ENCODE data around the gene SLC25A26. TPM values are rescaled to one million over a fixed set of nuclear protein-coding genes. Genes with fewer than 3 reads are reported as not detected.
A peak's percentile ranks its signal among the peaks of the same experiment; 100 is the strongest.

SLC25A26 gene
- total RNA-seq, 1 donor from 2014 or later = 39.0 TPM

DNA sequence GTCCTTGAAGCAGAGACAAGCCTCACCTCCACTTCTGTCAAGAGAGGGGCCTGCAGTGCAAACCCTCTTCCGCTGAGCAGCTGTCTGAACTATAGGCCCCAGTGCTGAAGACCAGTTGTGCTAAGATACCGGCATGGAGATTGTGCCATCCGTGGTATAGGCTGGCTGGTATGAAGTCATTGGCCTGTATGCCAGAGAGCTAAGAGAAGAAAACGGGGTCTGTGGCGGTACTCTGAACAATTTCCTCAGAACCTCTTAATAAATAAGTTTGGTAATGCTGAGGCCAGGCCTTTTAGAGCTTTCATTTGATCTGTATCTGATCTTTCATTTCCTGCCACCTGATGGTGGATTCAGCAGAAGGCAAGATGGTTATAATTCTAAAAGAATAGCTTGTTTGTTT lies 157.0 kb downstream of the SLC25A26 start:
- peaks cover 8% of the 10 kb centered on the region for H3K36me3 ChIP-seq (ENCODE audit: control insufficient read depth, insufficient read depth, low read length)
- DNase-seq (ENCODE audit: low read depth) (no peak), FAIRE-seq (no peak)

DNA sequence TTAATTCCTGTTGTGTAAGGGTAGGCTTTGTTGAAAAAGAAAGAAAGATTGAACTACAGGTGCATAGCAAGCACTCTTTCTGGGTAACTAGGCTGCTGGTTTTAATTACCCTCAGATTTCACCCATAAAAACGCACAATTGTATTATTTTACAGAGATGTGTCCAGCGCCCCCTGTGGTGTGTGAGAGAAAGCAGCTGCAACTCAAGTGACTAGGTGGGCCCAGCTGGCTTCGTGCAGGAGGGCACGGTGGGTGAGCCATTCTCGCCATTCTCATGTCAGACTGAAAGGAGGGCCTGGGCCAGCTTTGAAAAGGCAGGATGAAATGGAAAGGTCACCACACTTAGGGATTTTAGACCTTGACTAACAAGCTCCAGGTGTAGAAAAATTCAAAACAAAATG lies 157.5 kb downstream of the SLC25A26 start:
- no peak for DNase-seq (ENCODE audit: low read depth)

More for the DNA sequence above, 157.0 kb downstream of the SLC25A26 start:
- Histone ChIP-seq H3K27me3 (ENCODE audit: control insufficient read depth, insufficient read depth, low read length) (no peaks in the 10 kb centered on the region), H3K4me3 (ENCODE audit: low read depth, low read length) (no peak overlapping the region)
- TF ChIP-seq, protein P1, sequence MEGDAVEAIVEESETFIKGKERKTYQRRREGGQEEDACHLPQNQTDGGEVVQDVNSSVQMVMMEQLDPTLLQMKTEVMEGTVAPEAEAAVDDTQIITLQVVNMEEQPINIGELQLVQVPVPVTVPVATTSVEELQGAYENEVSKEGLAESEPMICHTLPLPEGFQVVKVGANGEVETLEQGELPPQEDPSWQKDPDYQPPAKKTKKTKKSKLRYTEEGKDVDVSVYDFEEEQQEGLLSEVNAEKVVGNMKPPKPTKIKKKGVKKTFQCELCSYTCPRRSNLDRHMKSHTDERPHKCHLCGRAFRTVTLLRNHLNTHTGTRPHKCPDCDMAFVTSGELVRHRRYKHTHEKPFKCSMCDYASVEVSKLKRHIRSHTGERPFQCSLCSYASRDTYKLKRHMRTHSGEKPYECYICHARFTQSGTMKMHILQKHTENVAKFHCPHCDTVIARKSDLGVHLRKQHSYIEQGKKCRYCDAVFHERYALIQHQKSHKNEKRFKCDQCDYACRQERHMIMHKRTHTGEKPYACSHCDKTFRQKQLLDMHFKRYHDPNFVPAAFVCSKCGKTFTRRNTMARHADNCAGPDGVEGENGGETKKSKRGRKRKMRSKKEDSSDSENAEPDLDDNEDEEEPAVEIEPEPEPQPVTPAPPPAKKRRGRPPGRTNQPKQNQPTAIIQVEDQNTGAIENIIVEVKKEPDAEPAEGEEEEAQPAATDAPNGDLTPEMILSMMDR (IDR thresholded peaks at IDR 0.05; ENCODE audit: insufficient read depth, low read length, severe bottlenecking) = no peak

DNA sequence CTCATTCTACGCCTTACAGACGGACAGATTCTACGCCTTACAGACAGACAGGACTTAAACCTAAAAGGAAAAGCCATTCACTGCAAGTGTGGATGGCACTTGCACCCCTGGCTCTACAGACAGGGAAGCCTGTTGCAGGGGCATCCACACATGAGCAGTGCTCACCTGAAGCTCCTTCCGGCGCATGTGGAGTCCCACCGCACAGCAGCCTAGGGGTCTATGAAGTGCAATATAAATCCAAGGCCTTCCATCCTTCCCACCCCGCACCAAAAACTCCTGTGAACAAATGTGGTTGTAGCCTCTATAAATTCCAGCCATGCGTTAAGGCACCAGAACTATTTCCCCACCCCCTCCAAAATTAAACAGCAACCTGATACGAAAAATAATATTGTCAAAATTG lies 158.8 kb downstream of the SLC25A26 start:
- TF ChIP-seq, protein P1 (IDR thresholded peaks at IDR 0.05; ENCODE audit: insufficient read depth, low read length, severe bottlenecking) = no peak
- no peaks in the 10 kb centered on the region for H3K27me3 ChIP-seq (ENCODE audit: control insufficient read depth, insufficient read depth, low read length)
- no peak for FAIRE-seq
- H3K4me3 ChIP-seq (ENCODE audit: low read depth, low read length) = no peak overlapping the region
- DNase-seq (ENCODE audit: low read depth) = no peak
- H3K36me3 ChIP-seq (ENCODE audit: control insufficient read depth, insufficient read depth, low read length) = peaks cover 13% of the 10 kb centered on the region

More for the DNA sequence above, 157.5 kb downstream of the SLC25A26 start:
- TF ChIP-seq, protein P1 (IDR thresholded peaks at IDR 0.05; ENCODE audit: insufficient read depth, low read length, severe bottlenecking) = peak; percentile 62
- H3K4me3 ChIP-seq (ENCODE audit: low read depth, low read length) = no peak overlapping the region
- no peak for FAIRE-seq
- no peaks in the 10 kb centered on the region for H3K27me3 ChIP-seq (ENCODE audit: control insufficient read depth, insufficient read depth, low read length)
- peaks cover 12% of the 10 kb centered on the region for H3K36me3 ChIP-seq (ENCODE audit: control insufficient read depth, insufficient read depth, low read length)

DNA sequence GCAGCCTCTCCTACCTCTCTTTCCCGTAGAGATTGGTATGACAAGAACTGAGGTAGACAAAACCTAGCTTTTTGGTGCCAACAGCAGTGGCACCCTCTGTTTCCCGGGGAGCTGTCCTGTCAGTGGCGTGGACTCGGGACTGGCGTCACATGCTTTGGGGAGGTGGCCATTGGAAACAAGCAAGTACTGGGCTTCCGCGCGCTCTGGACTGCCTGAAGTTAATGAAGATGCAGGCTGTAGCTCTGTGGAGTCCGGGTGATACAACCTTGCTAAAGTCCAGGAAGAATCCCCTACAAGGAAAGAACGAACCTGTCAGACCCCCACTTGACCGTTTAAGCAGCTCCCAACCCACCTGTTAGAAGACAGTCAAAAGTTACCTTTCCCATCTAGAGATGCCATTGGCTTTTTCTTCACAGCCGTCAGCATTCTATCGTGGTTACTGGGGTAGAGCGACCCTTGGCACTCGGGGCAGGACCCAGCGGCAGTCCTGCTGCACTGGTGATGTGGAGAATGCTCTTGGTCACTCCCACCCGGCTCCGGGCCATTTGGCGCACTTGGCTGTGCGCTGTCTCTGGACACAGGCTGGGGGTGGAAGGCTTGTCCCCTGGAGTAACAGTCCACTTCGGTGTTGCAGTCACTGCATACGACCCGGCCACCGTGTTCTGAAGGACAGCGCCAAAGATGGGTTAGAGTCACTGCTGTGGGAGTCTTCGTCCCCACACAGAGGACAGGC lies 159.6 kb downstream of the SLC25A26 start:
- no peaks in the 10 kb centered on the region for H3K27me3 ChIP-seq (ENCODE audit: control insufficient read depth, insufficient read depth, low read length)
- FAIRE-seq (no peak), DNase-seq (ENCODE audit: low read depth) (no peak)
- no peak overlapping the region for H3K4me3 ChIP-seq (ENCODE audit: low read depth, low read length)
- TF ChIP-seq, protein P1 (IDR thresholded peaks at IDR 0.05; ENCODE audit: insufficient read depth, low read length, severe bottlenecking) = no peak
- H3K36me3 ChIP-seq (ENCODE audit: control insufficient read depth, insufficient read depth, low read length) = peaks cover 15% of the 10 kb centered on the region

DNA sequence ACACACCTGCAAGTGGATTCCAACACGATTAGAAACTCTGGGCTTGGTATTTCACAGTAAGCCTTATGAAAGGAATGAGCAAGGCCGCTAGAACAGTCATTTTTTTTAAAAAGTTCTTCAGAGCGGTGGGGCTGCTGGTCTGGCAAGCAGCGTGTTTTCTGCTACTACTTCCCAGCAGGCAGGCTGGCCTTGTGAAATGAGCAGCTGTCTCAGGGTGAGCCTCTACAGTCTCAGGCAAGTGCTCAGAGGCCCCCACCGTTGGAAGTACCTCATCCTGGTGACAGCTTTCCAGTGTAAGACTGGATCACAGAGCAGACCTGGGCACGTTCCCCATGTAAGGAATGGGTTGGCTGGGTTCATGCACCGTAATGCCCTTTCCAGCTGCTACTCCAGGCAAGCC lies 160.8 kb downstream of the SLC25A26 start:
- TF ChIP-seq, protein P1 (IDR thresholded peaks at IDR 0.05; ENCODE audit: insufficient read depth, low read length, severe bottlenecking) = no peak
- H3K36me3 ChIP-seq (ENCODE audit: control insufficient read depth, insufficient read depth, low read length) = peaks cover 20% of the 10 kb centered on the region
- DNase-seq (ENCODE audit: low read depth) (no peak), FAIRE-seq (no peak)
- H3K27me3 ChIP-seq (ENCODE audit: control insufficient read depth, insufficient read depth, low read length) = no peaks in the 10 kb centered on the region
- no peak overlapping the region for H3K4me3 ChIP-seq (ENCODE audit: low read depth, low read length)

DNA sequence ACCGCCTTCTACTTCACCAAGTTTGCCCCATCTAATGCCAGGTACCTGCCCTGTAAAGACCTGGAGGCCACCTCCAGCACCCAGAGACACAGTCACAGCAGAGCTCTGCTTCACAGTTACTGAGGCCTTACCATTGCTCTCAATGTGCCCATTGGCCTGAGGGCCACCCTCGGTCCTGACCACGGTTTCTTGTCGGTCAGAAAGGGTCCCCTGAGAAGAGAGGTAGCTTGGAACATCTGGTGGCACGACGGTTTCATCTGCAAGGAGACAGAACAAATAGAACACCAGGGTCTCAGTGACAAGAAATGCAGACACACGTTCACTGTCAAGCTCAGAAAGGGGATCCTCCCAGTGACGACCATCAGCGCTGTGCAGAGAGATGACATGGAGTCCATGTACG lies 161.3 kb downstream of the SLC25A26 start:
- TF ChIP-seq, protein P1 (IDR thresholded peaks at IDR 0.05; ENCODE audit: insufficient read depth, low read length, severe bottlenecking) = no peak
- no peaks in the 10 kb centered on the region for H3K27me3 ChIP-seq (ENCODE audit: control insufficient read depth, insufficient read depth, low read length)
- FAIRE-seq = no peak

More for the DNA sequence above, 161.3 kb downstream of the SLC25A26 start:
- peaks cover 24% of the 10 kb centered on the region for H3K36me3 ChIP-seq (ENCODE audit: control insufficient read depth, insufficient read depth, low read length)
- no peak for DNase-seq (ENCODE audit: low read depth)
- no peak overlapping the region for H3K4me3 ChIP-seq (ENCODE audit: low read depth, low read length)

Data from bronchial epithelial cell (primary cell).